HCEC 1CT (cell line): ENCODE results near the gene HDGFL1.

ENCODE experiments used
- DNase-seq: peaks from one replicate; pipeline ENCODE4 v3.0.0-alpha.2; 2017

HDGFL1 gene

DNA sequence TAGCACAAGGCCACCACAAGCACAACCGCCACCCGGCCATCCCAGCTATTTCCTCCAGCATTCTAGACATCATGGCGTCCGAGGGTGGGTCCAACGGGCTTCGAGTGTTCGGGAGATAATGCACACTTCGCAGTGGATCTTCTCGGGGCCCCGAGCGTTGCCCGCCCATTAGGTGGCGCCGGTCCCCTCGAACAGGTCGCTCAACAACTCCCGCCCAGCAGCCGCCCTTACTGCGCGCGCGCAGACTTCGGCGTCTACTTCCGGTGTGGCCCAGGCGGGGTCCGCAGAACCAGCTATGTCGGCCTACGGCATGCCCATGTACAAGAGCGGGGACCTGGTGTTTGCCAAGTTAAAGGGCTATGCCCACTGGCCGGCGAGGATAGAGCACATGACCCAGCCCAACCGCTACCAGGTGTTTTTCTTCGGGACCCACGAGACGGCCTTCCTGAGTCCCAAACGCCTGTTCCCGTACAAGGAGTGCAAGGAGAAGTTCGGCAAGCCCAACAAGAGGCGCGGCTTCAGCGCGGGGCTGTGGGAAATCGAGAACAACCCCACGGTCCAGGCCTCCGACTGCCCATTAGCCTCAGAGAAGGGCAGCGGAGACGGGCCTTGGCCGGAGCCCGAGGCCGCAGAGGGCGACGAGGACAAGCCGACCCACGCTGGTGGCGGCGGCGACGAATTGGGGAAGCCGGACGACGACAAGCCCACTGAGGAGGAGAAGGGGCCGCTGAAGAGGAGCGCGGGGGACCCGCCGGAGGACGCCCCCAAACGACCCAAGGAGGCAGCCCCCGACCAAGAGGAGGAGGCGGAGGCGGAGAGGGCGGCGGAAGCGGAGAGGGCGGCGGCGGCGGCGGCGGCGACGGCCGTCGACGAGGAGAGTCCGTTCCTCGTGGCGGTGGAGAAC is at the start of gene HDGFL1:
Gene HDGFL1, plus strand, starts transcription at position 286 of the 904 bp plus-strand sequence. Its CDS starts 10 bp downstream, at position 296.
- DNase-seq = no peak

DNA sequence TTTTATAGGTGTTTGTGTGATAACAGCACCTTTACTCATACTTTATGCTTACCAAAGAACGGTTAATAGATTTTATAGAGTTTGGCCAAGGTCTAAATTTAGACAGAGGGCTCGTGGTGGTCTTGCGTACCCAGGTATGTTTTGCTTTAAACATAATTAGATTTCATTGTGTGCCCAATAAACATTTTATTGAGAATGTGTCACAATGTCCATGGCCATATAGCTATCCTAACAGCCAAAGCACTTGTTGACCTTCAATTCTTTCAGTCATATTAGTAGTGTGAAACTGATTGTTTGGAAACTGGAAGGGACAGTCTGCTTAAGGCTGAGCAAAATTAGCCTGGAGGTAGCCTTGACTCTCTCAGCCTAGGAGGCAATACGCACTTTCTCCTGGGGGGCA is 48.3 kb upstream of the HDGFL1 start:
- DNase-seq = no peak

DNA sequence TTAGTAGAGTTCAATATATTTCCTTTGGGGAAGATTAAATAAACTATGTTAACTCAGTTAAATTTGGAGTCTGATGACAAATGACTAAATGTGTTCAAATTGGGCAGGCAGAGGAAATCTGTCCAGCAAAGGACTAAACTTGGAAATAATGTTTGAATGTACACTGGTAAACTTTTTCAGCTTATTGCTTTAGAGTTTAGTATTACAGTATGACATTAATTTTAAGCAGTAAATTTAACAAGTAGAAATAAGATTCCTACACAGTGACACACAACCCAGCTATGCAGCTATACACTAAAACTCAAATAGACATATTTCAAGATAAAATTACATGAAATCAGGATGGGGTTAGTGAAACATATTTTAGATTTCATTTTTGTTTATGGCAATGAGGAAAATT is 42.6 kb upstream of the HDGFL1 start:
- no peak for DNase-seq

DNA sequence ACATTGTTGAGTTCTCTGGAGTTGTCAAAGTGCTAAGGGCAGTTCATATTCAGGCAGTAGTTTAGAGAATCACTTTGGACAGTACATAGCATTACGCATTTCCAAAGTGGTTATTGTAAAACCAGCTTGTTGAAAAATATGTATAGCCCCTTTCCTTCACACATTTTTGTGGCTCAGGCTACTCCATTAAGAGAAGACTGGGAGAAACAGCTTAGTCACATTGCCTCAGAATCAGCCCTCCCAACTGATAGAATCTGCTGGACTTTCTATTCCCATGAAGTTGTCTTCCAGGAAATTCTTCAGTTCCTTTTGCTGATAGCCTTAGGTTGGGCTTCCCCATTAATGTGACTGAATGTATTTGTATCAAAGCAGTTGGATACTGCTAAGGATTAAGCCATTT is 39.5 kb upstream of the HDGFL1 start:
- no peak for DNase-seq

DNA sequence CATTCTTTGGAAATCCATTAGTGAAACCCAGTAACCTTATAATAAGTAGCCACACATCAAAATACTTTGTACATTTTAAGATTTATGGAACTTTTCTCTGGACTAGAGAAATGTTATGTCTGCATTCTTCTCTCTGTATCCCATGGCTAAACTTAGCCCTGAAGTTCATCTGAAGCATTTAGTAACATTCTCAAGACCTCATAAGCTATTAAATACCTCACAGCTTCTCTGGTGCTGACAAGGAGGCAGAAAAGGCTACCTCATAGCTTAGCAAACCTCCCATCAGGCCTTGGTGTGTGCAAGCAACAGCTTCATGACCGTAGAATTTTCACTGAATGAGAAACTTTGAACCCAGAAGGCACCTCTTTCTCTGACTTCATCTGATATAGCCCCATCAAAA is 38.9 kb upstream of the HDGFL1 start:
- no peak for DNase-seq

DNA sequence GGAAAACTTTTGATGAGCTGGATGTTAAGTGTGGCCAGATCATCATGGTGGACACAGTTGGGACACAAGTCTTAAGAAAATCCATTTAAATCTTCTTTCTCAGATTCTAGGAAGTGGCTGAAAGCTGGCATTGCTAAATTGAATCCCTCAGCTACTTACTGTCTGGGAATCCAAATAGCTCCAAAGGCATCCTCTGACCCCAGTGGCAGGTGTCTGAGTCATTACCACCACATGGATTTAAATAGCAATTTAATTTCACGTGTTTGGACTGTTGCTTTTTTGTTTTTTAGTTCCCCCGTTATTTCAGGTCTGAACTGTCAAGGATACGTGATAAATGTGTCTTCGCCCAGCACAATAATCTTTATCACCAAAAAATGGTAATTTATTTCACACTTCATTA is 33.2 kb upstream of the HDGFL1 start:
- no peak for DNase-seq

DNA sequence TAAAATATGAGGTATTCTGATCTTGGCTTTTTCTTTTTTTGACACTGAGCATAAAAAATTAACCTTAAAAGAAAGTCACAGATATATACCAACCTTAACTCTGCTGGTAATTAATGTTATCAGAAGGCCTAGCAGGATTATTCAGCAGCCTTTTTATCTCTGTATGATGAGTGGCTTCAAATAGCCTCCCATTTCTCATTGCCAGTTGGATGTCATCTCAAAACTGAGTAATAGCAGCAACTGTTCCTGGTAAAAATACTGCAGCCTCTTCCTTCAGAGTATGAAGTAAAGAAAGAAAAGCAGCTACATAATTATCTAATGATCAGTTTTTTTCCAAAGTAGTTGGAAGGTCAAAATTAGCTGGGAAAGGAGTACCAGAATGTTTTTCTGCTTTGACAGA is 24.9 kb upstream of the HDGFL1 start:
- no peak for DNase-seq

DNA sequence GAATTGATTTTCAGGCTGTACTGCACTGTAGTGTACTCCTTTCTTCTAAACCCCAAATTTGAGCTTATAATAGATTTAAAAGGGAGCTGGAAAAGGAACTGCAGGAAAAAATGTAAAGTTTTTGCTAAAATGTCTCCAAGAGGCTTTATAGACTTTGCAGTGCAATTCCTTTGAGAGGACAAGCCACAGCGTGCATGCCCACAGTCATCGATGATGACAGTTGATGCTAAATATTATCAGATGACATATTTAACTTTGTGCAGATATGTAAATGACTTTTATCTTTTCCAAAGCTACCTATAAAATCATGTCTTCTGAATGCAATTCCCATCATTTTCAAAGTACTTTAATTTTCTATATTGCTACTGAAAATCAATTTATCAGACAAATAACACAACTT is 24.3 kb upstream of the HDGFL1 start:
- no peak for DNase-seq

DNA sequence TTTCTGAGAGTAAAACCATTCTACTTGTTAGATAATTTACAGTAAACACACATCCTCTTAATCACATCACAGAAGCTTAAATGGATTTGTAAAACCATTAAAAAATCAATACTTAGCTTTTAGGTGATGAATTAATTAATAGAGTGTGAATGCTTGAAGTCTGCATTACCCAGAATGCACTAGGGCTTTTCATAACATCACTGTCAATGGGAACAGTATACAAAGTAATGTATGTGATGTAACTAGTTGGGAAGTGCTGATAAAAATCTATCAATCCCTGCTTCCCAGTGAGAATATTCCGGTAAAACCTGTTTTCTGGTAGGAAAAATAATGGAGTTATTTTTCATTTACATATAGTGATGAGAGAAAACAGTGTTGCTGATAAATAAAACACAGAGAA is 23.1 kb upstream of the HDGFL1 start:
- DNase-seq = no peak

DNA sequence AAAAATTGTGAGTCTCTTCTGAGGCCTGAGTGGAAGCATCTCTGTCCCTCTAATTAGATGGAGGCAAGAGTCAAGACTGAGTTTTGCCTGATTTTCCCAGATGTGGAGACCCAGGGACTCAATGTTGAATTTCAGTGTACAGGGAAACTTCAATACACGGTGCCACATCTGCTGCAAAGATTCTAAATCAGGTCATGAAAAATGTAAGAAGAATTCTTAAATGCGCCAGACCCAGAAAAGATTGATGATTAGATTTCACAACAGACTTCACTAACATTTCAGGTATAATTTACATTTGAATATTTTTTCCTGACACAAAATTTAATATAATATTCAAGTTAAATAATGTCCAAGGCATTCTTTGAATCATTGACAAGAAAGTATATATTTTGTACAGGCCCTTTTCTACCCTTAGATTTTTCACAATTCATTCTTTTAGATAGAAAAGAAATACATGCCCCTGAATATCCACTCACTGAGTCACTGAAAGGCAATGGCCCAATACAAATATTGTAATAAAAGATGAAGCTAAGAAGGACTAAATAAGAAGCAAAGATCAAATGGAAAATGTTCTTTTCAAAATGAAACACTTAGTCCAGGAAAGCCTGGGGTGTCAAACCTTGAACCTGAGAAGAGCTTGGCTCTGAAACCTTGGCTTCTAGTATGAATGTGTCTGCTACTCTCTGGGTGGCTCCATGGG is 18.2 kb upstream of the HDGFL1 start:
- DNase-seq = no peak

DNA sequence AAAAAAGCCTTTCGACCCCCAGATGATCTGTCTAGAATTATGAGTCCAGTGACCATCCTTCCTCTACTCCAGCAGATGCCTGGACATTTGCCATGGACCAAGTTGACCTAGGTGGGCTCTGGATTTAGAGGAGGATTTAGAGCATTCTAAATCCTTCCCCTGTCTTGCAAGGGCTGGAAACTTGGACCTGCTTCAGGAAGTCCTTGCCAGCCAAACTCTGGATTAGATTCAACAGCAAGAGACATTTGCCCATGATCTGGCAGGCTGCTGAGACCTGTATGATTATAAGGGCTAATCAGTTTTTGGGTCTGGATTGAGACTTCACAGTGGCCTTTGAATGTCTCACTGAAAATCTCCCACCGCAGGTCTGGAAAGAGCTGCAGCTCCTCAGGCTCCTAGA is 13.1 kb upstream of the HDGFL1 start:
- no peak for DNase-seq

DNA sequence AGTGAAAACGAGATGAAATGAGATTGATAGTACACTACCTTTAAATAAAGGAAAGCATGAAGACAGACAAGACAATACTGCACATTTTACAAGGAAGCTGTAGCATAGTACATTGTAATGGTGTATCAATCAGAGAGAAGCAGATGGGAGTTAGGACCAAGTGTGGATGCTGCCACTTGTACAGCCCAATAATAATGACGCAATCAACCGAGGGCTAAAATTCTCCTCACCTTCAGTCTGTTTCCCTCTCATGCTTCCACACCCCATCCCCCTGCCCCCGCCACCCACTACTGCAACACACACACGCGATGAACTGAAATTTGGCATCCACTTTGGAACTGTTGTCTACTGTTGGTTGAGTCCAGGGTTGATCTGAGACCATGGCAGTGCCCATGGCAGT is 12.4 kb upstream of the HDGFL1 start:
- no peak for DNase-seq

DNA sequence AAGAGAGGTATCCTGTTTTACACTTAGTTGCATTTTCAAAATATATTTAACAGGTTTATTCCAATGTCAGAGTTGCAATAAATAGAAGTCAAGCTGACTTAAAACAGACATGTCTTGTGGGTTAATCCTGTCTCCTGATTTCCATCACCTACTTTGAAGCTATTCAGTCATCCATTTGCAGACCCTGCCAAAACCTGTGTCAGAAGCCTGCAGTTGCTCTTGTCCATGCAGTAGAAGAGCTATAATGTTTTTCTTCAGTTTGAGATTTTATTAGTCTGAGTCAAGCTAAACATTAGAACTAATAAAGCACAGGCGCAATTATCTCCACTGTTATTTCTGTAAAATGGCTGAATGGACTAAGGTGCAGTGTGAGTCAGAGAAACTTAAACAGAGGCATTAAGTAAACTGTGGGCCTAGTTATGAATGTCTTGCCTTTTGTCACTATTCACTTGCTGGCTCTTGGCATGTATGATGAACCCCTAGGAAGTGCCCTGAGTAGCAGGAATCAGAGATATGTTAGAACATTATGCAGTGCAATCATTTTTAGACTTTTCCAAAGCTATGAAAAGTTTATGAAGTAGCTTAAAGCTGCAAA is 11.0 kb upstream of the HDGFL1 start:
- DNase-seq = no peak

DNA sequence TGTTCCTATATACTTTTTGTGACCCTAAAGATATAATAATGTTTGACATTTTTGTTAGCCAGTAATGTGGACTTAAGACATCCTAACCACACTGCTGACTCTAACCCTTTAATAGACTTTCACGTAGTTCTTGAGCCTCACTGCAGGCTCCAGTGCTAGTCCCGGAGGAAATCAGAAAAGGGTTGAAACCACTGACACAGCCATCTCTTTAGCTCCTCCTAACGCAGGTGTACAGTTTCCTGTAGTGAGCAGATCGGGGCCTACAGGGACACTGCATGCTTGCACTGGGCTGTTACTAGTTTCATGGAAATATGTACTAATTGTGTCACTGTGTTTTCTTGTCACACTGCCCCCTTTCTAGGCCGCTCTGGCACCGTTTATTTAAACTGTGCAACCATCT is 512 bp upstream of the HDGFL1 start:
- DNase-seq = no peak

DNA sequence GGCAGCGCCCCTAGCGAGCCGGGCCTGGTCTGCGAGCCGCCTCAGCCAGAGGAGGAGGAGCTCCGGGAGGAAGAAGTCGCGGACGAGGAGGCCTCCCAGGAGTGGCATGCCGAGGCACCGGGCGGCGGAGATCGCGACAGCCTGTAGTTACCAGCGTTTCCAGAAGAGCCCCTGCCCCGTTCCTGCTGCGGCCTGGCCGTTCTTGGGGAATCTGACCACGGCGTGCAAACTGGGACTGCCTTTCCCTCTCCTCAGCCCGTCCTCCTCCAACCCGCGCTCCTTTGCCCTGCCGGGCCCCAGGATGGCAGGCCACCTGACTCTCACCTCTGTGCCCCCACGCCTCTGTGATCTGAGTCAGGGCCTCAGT is 802 bp downstream of the HDGFL1 start:
- DNase-seq = no peak

DNA sequence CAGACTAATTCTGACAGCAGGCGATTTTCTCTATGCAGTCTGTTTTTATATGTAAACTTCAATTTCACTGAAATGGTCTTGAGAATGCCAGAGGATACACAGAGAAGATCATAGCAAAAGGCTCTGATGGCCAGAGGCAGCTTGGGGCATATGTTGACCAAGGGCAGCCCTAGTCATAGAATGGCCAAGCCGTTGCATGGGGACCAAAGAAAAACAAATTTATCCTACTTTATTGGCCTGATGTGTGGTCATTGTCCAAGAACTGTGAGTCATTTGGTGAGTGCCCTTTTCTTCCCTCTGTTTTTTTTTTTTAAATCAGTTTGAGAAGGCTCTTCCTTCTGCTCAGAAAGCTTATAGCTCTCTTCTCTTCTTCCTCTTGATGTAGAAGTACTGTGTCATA is 5.8 kb downstream of the HDGFL1 start:
- no peak for DNase-seq

DNA sequence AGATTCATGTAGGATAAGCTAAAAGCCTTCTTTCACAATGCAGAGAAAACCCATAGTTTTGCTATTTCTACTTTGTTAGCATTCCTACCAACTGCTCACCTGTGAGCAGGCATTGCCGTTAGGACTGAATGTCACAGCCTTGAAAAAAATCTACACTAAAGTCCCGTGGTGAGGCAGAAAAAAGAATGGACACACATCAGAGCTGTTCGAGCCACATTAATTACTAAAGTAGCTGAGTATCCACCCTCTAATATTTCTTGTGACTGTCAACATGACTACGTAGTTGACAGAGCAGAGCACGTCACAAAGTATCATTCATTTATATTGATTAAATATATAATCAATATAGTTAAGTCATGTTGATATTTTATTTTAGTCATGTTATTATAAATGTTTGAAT is 10.1 kb downstream of the HDGFL1 start:
- DNase-seq = no peak

DNA sequence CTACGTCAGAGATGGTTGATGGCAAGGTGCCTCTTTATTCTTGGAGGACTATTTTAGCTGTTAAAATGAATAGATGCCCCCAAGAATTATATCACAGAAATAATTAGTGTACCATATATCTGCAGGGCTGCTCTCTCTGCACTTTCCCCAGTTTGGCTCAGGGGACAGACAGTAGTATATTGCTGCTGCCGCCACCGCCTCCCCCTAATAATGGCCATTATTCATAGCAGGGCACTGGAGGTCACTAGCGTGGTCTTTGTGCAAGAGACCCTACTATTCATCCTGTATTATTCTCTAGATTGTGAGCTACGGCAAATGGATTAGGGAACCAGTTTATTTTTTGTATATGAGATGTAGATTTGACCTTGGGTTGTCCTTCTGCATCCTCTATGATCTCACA is 11.0 kb downstream of the HDGFL1 start:
- no peak for DNase-seq

DNA sequence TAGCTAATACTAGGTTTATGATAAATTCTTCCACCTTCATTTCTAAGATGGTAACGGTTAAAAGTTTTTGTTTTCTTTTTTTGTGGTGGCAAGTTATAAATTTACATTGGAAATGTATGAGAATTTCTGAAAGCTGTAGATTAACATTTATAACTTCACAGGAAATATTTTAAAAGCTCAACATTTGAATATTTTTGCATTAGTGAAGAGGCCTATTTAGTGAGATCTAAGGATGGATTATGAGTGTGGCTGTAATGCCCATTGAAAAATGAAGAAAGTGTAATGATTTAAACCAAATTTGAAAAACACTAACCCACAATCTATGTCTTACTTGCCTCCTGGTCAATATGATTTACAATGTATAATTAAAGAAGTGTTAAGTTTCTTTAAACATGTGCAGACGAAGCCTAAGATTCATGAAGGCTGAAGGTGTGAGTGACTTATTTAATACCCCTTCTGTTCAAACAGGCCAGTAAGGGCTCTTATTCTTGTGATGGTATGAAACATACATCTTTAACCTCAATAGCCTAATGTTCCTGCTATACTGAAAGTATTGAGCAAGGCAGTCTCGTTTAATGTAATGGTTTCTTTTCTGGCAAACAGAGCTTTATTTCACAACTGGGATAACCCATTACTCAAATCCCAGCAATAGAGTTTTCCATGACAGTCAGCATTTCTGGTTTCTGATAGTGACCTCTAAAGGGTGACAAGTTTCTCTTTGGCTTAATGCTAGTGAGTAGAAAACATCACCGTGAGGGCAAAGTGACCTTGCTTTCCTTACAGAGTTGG is 13.2 kb downstream of the HDGFL1 start:
- DNase-seq = no peak

DNA sequence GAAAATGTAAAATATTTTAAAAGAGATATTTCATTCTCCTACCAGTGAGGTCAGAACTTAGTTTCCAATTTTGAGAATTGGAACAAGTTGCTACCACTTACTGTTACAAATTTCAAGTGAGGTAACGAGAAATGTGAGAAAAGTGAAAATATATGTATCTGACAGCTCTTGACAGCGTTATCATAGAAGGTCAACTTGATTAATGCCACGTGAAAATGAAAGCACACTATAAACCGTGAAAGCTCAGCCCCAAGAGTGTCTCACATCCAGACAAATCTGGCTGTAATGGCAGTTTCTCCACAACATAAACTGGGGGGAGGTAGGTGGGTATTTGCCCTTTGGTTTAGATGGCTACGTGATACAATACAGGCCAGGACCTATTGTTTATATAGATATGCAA is 13.9 kb downstream of the HDGFL1 start:
- no peak for DNase-seq

DNA sequence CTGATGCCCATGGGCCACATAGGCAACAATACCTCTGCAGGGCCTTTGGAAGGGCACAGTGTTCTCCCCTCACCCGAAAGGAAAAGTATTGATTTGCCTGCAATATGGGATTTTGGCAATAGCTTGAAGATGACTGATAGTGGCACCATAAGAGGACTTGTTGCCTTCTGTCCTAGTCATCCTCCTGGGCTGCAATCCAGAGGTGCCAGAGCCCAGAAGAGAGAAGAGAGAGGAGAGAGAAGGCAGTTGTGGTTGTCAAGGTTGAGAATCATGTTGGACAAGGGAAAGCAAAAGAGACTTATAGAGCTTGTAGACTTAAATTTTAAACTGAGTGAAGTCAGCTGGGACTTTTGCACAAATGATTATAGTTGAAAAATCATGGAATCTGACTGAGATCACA is 14.6 kb downstream of the HDGFL1 start:
- no peak for DNase-seq

DNA sequence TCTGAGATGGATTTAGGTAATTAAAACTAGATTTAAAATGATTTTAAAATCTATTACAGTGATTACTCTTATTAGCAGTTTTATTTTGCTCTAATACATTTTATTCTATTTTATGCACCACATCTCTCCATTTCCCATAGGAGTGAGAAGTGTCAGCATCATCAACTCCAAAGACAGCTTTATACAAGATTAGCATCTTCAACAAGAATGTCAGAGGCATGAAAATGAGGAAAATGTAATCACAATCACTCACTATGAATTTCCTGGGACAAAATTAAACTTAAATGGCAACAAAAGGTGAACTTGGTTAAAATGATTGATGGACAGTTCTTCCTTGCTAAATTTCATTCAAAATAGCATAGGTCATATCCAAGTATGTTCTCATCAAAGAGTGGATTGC is 19.8 kb downstream of the HDGFL1 start:
- no peak for DNase-seq

DNA sequence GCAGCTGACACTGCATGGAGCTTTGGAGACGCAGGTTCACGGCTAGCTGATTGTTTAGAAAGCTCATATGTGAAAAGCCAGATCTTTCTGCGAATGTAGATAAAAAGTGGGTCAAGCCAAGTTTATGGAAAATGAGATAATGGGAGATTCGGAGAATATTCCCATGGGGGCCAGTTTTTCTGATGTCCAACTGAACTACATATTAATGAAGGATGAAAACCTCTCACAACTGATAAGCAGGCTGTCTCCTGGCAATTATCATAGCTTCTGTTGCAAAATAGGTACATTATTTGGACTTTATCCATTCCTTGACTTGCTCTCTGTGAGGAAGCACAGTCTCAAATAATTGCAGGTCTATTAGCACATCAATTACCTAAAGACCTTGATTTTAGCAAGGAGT is 21.1 kb downstream of the HDGFL1 start:
- DNase-seq = no peak
